CD4-positive, alpha-beta T cell treated with Interleukin-17A for 4 hours (primary cell): ENCODE results near the gene MCM5.

Experiments used
- DNase-seq: peaks from one replicate; pipeline ENCODE4 v3.0.0-alpha.2; 2020; ENCODE audit warnings: mixed read lengths

Gene MCM5

DNA sequence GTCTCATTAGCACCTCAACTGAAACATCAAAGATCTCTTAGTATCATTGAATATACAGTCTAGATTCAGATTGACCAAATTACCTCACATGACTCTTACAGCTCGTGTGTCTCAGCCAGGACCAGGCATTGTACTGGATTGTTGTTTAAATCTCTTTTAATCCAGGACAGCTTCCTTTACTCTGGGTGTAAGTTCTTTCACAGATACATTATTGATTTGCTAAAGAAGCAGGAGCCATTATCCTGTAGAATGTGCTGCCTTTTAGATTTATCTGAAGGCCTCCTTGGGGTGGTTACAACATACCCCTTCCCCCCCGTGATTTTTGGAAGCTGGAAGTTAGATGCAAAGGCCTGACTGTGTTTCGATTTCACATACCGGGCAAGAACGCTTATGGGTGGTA is 4.2 kb downstream of the MCM5 start:
- DNase-seq: no peak

DNA sequence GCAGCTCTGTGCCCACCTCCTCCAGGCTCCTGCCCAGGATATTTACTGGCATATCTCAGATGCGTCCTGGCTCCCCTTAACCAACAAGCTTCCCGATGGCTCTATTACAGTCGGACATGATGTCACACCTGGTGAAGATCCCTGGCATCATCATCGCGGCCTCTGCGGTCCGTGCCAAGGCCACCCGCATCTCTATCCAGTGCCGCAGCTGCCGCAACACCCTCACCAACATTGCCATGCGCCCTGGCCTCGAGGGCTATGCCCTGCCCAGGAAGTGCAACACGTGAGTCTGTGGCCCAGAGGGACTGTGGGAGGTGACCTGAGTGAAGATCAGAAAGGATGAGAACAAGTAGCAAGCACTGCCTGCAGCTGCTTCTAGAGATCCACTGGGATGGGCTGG is 6.5 kb downstream of the MCM5 start:
- DNase-seq: no peak

DNA sequence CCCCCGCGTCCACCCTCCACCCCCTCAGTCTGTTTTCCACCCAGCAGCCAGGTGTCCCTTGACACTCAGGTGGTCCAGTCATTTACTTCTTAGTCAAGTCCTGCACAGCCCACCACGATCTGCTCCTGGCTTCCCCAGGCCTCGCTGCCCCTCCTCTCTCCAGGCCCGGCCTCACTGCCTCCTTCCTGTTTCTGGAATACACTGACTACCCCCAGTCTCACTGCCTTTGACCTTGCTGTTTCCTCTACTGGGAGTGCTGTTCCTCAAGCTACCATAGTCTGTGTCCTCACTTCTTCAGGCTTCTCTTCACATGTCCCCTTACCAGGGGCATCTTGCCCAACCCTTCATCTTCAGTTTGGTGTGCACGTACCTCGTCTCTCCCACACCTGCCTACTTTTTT is 7.4 kb downstream of the MCM5 start:
- no peak for DNase-seq

DNA sequence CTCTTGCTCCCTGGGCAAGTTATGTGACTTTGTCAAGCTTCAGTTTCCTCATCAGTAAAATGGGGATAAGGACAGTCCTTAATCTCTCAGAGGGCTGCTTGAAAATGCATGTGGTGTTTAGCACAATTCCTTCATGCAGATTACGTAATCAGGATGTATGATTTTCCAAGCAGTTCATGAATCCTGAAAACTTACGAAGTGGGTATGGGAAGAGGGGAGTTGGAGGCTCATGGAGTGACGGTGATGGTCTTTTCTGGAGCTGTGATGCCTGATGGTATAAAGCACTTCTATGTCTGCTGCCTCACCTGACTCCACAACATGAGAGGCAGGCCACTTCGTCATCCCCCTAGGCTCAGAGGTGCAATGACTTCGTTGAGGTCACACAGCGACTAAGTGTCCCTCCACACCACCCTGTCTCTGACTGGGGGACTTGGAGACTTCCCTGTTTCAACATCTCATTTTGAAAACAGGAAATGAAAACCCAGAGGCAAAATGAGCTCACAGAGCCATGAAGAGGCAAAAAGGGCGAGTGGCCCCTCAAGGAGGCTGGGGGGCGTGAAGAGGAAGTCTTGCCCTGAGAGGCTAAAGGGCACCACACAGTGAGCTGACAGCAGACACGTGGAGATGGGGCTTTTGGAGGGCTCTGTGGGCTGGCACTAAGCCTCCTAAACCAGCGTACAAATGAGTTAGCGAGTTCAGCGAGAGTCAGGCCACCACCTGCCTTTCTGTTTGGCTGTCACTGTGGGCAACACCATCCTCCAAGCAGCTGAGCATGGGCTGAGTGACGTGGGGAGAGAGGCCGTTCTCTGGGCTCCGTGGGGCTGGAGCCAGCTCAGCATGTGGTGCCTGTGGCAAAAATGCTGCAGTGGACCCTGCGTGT is 10.1 kb downstream of the MCM5 start:
- DNase-seq: no peak

DNA sequence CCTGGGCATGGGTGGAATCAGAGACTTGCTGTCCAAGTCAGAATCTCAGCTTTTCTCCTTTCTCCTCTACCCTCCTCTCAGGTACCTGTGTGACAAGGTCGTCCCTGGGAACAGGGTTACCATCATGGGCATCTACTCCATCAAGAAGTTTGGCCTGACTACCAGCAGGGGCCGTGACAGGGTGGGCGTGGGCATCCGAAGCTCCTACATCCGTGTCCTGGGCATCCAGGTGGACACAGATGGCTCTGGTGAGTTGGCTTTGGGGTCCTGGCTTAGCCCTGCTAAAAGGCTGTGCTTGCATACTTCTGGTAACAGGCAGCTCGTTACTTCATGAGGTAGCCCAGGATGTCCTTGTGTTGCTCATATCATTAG is 10.7 kb downstream of the MCM5 start:
- no peak for DNase-seq

DNA sequence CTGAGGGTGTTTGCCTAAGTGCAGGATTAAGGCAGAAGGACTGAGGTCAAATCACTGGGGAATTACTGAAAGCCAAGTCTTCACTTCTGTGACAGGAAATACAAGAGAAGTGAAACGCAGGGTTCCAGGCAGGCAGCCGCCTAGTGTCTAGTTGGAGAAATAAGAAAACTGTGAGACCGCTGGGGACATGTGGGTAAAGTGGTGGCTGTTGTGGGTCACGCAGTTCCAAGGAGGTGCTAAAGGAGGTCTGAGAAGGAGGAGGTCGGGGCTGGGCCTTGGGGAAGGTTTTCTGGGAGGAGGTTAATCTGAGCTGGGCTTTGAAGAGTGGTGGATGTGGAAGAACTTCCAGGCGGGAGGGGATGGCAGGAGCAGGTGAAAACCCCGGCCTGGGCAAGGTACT is 11.2 kb downstream of the MCM5 start:
- DNase-seq: no peak

DNA sequence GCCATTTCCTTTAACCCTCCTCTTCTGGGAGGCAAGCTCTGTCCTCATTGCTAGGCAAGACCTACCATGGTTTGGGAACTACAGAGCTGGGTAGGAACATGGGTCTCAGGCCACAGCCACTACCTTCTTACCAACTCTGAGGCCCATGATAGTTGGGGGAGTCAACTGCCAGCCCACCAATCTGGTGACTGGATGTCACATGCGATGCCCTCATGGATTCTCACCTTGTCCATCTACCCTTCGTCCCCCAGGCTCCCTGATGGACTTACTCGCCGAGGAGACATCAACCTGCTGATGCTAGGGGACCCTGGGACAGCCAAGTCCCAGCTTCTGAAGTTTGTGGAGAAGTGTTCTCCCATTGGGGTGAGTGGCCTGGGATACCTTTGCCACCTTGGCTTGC is 13.7 kb downstream of the MCM5 start:
- no peak for DNase-seq

DNA sequence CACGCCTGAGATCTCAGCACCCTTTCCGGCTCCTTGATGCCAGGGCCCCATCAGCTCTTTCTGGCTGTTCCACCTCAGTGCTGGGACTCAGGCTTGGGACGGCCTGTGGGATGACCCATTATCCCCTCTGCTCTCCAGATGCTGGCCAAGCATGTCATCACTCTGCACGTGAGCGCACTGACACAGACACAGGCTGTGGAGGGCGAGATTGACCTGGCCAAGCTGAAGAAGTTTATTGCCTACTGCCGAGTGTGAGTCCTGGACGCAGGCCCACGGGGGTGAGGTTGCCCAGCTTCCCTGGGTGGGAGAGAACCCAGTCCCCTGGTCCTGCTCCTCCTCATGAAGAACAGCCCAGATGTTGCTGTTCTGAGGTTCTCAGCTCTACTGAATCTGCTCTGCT is 17.7 kb downstream of the MCM5 start:
- no peak for DNase-seq

DNA sequence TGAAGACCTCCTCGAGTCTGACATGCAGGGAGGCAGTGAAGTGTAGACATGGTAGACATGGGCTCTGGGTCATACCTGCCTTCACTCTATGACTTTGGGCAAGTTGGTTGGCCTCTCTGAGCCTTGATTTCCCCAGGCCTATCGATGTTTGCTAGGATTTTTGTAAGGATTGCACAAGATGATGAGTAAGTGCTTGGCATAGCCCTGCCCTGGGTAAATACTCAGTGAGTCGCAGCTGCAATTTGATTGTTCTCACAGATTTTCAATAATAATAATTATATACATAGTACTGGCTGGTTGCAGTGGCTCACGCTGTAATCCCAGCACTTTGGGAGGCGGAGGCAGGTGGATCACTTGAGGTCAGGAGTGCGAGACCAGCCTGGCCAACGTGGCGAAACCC is 18.1 kb downstream of the MCM5 start:
- no peak for DNase-seq

DNA sequence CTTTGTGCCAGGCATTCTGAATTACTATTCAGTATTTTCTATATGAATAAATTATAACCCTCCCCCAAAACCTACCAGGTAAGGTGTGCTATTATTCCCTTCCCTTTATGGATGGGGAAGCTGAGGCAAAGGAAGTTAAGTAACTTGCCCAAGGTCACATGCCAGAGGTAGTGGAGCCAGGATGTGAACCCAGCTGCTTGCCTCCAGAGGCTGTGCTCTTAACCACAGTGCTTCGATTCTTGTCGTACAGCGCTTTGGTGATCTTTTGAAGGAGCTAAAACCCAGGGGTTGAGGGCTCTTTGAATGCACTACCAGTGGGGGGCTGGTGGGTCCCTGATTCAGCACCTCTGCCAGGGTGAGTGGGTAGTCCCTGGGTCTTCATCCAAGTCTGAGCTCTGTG is 18.8 kb downstream of the MCM5 start:
- DNase-seq: no peak

DNA sequence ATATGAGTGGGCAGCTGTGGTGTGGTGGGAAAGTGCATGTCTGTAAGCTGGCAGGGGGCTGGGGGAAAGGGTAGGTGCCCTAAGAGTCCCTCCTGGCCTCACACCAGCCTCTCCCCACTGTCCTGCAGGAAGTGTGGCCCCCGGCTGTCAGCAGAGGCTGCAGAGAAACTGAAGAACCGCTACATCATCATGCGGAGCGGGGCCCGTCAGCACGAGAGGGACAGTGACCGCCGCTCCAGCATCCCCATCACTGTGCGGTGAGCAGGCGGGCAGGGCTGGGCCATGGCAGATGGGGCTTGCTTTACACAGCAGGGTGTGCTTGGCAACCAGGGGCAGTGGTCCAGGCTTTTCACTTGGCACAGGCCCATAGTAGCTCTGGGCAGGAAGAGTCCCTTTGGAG is 19.8 kb downstream of the MCM5 start:
- no peak for DNase-seq

DNA sequence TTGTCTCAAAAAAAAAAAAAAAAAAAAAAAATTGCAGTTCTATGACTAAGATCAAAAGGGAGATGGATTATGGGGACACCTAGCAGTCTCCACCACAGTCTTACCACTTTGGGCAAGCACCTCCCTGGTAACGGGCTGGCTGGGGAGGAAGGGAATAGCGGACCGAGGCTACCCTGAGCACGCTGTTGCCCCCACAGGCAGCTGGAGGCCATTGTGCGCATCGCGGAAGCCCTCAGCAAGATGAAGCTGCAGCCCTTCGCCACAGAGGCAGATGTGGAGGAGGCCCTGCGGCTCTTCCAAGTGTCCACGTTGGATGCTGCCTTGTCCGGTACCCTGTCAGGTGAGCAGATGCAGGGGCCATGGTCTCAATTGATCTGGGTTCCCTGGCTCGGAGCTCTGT is 21.2 kb downstream of the MCM5 start:
- no peak for DNase-seq

DNA sequence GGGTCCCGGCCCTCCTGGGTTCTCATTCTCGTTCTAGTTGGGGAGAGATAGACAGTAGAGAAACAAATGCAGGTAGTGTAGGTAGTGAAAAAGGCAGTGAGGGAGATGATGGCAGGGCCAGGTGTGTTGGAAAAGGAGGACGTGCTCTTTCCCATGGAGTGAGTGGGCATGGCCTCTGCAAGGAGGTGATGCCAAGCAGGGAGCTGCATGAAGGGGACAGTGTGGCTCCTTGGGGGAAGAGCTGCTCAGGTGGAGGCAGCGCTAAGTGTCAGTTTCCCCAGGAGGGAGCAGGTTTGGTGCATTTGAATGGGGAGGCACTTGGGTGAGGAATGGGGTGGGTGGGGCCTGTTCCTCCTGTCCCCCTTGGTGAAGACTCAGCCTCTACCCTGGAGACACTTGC is 22.2 kb downstream of the MCM5 start:
- DNase-seq: no peak

DNA sequence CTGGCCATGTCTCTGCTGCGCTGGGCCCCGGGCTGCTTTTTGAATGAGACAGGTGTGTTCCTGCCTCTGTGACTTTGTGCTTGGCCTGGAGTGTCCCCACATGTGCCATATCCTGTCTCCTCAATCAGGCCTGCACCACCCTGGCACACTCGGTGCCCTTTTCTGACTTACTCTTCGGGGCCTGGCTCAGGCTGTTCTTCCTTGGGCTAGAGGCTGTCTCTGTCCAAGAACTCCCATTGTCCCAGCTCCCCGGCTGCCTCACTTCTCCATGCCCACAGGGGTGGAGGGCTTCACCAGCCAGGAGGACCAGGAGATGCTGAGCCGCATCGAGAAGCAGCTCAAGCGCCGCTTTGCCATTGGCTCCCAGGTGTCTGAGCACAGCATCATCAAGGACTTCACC is 23.0 kb downstream of the MCM5 start:
- no peak for DNase-seq

DNA sequence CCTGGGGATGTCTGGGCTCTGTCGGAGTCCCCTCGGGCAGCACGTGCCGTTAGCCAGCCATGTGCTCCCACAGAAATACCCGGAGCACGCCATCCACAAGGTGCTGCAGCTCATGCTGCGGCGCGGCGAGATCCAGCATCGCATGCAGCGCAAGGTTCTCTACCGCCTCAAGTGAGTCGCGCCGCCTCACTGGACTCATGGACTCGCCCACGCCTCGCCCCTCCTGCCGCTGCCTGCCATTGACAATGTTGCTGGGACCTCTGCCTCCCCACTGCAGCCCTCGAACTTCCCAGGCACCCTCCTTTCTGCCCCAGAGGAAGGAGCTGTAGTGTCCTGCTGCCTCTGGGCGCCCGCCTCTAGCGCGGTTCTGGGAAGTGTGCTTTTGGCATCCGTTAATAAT is 24.1 kb downstream of the MCM5 start:
- DNase-seq: no peak

DNA sequence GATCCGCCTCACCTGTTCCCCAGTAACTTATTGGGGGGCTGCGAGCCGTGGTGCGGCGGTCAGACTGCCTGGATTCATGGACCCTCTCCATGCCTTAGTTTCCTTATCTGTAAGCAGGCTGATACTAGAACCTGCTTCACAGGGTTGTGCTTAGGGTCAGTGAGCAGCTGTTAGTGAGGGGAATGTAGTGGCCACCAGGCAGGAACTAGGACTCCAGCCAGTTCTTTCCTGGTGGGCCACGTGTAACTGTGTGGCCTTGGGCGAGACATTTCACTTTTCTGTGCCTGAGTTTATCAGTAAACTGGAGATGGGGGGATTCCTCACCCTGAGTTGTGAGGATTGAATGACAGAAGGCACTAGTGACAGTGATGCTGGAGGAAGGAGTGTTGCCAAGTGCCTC is 24.8 kb downstream of the MCM5 start:
- DNase-seq: no peak

DNA sequence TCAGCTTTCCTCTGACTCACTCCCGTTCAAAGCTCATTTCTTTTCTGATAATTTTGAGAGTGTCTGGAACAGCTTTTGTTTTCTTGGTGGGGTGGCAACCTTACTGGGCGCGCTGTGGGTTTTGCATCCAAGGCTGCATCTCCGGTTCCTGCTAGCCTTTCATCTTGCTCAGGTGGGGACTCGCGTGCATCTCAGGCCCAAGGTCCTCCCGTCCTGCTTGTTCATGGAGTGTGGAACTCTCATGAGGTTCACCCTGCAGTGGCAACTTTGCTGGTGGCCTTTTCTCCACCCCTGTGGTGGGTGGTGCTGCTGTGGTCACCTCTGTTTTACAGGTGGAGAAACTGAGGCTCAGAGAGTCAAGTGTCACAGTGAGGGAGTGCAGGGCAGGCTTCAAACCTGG is 25.6 kb downstream of the MCM5 start:
- no peak for DNase-seq

DNA sequence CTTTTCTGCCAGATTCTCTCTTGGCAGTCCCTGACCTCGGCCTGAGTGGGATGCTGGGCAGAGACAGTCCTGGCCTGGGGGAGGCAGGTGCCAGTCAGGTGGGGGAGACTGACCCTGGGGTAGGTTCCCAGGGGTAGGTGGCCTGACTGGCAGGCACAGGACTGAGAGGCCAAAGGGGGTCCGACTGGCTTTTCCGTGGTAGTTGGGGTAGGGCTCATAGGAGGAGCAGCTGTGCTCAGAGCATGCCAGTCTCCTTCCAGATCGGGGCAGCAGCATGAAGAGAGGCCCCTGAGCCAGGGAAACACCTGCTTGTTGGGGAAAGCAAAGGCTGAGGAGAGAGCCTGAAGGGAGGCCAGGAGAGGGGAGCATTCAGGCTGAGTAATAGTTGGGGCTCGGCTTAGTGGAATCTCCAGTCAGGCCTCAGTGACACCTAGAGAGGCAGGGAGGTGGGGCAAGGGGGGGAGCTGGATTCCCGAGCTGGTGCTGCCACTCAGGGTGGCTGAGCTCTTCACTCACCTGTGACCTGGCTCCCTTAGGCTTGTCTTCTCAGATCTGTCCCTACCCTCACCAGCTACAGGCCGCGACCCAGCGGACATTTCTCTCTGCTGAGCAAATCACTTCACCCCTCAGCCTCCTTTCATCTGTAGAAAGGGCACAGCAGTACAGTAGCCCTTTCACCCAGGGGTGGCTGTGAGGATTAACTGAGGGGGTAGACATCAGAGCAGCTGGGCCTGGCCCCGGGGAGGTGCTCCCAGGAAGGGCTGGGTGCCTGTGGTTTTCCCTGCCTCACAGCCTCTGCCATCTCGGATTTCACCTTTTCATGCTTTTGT is 26.2 kb downstream of the MCM5 start:
- DNase-seq: no peak

DNA sequence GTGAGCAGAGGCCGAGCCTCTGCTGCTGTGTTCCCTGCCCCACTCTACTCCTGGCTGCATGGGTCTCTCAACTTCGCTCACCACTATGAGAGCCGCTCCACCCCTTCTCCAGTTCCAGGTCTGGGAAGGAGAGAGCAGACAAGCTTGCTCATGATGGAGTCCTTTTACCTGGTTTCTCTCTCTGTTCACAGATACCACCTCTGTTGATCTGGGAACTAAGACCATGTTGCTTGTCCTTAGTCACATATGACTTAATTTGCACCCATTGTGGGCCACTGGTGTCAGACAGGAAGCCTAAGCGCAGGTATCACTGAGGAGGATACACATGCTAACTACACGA is 26.8 kb downstream of the MCM5 start:
- DNase-seq: no peak

DNA sequence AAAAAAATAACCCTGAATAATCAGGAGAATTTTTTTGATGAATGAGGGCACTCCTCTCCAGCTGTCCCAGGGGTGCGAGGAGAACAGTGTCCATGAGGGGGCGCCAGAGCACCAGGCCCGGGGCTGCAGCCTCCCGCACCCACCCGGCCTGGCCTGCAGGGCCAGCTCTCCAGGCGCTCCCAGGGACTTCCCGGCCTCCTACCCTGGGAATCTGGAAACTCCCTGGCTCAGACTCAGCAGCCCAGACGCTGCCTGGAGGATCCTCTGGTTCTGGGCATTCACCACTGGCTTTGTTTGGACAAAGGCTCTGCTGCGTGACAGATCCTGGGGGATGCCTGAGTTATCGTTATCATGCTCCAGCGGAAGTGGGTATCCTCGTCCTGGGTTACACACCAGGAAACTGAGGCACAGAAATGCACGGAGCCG is 31.0 kb downstream of the MCM5 start:
- peak; percentile 75 for DNase-seq

DNA sequence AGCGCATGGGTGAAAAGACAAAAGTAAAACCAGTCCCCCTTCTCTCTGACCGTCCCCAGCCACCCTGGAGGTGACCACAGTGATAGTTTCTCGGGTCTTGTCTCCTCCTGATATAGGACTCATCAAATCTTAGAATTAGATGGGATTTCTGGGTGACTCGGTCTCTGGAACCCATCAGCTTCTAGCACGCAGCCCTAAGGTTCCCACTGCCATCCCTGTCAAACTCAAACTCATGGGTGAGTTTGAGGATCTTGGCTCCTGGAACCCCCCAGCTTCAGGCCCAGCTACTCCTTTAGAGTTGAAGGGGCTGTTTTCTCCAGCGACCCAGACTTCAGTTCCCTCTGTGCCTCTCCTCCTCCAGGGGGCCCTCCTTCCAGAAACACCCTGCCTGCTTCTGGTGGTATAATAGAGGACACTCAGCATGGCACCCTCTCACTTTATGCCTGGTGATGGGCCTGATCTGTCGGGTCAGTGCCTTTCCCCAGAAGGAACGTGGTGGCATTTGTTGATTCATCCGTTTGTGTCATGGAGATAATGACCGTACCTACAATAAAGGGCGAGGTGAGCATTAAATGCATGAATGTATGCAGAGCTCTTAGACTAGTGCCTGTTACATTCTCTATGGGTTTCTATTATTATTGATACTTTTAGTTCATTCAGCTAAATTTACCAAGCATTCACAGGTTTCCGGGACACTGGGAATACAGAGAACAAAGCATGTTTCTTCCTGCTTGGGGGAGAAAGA is 31.7 kb downstream of the MCM5 start:
- no peak for DNase-seq

DNA sequence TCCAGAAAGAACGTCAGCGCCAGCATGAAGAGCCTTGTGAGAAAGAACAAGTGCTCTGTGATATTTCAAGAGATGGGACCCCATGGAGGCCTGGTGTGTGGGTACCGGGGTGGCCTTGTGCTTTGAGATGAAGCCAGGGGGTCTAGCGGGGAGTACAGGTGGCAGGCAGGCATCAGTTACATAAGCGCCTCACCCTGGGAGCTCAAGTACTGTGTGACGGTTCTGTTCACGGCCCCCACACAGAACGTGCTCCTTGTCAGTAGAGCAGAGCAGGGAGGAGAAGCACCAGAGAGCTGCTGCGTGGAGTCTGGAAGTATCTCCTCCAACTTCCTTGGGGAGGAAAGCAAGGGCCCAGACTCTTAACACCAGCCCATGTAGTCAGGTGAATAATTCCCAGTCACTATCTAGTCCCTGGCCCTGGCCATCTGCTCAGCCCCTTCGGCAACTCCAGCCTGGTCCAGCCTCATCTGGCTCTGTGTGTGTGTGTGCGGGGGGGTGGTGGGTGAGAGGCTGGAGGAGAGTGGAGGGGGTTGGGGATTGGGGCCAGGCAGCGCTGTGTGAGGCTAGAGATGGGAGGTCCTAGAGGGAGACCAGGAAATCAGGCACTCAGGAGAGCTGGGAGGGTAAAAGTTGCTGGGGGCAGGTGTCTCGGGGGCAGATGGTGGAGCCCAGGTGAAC is 32.4 kb downstream of the MCM5 start:
- no peak for DNase-seq

DNA sequence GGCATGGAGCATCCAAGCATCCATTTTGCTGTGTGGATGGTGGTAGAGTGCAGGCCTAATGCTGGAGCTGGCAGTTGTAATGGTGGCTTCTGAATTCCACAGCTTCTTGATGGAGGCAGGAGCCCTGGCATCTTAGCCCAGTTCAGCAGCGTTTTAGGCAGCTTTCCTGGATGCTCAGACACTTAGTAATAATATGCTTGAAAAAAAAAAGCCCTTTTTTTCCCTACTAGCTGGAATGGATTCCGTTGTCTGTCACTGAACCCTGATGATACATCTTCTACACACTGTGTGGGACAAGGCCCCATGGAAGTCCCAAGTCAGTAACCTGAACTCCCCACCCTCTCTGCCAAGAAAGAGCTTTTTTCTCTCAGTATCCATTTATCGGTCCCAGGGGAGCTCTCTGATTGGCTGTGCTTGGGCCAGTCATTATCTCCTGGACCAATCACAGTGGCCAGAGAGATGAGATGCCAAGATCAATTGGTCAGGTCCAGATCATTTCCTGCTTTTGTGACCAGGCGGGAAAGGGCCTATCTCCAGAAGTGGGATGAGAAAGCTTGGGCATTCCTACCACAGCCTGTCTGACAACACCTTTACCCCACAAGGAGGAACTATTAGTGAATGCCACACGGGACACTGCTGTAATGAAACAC is 34.2 kb downstream of the MCM5 start:
- DNase-seq: no peak
